HG02798 (cell line): Measurements from ENCODE around the gene ARHGAP27.

Experiments
- ATAC-seq: cut with Tn5 transposase; IDR thresholded peaks from one replicate; pipeline ENCODE4 v1.9.1; 2021; ENCODE audit warnings: mild to moderate bottlenecking; ENCODE audit not compliant: unreplicated experiment, poor library complexity

Gene ARHGAP27

DNA sequence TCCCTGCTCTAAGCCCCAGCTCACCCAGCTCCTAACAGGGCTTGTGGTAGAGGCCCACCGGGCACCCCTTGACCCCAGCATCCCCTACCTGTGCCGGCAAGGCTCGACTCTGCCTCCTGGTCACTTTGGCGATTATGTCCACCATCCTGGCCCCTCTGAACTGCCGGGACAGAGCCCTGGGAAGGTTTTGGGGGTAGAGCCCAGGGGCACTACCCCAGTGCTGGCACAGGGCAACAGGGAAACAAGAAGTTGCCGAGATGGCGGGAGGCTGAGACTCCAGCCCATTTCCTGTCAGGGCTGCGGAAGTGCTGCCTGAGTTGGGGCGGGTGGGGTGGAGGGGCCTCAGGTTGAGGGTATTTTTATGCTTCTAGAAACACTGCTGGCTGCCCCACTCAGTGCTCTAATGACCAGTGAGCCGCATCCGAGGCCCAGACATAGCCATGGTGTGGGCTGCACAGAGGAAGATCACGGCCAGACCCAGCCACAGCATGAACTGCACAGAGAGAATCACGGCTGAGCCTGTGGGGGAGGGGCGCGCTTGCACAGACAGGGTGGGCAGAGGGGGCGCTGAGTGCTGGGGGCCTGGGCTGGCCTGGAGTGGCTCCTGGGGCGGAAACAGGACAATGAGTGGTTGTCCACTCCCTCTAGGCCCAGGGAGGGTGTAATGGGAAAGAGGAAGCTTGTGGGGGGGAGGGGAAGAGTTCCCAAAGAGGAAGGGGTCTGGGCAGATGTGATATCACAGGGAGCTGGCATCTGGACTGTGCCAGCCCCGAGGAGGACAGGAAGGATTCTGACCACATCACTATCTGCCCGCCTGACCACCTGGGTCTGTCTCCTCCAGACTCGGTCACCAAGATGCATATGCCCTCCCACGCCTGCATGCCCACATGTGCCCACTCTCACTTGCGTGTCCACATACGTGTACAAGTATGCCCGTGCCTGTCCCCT lies 22.3 kb downstream of the ARHGAP27 start:
- peak; percentile 38 for ATAC-seq

GRCh38 chr17:45409659-45410076 lies 23.0 kb downstream of the ARHGAP27 start:
- ATAC-seq, result no peak

DNA sequence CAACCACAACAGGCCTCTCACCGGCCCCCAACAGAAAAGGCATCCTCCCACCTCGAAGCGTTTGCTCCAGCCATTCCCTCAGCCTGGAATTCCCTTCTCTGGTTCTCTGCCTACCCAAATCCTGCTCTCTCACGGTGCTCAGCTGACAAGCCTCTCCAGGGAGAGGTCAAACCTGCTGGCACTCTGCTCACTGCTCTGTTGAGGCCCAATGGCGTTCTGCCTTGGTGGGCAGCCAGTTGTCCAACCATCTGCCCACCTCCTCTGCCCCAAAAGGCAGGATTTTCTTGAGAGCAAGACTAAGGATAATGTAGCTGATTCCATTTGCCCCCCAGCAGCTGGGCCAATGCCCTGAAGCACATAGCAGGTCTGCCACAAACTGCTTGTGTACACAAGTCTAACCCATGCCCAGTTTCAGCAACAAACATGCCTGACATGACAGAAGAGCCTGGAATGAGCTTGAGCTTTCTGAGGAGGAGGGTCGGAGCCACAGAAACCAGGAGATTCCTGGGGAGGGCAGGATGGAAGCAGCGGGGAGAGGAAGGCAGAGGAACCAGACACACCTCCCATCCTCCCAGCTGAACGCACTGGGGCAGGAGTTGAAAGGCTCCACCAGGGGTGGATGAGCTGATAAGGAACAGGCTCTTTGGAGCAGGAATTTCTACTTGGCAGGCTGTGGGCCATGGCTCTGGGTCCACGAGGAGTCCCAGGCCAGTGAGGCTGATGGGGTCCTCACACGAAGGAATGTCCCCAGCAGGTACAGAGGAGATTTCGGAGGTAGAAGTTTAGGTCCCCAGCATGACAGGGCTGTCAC lies 23.9 kb downstream of the ARHGAP27 start:
- no peak for ATAC-seq

DNA sequence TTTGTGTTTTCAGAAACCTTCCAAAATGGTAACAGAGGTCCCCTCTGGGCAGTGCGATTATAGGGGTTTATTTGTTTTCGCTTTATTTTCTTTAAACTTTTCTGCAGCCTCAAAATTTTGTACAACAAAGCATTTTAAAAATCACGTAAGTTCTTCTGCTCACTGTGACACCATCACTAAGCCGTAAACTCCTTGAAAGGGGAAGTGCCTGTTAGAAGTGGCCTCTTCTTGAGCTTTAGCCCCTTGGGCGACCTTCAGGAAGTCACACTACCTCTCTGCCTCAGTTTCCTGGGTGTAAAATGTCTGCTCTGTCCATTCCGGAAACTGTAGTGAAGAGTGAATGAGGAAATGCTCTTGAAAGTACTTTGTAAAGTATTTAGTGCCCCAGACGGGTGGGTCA lies 26.6 kb downstream of the ARHGAP27 start:
- ATAC-seq, result no peak

- ATAC-seq, result no peak
Measured at GRCh38 chr17:45405250-45406086, 27.2 kb downstream of the ARHGAP27 start.

- no peak for ATAC-seq
Measured at GRCh38 chr17:45404870-45405249, 27.8 kb downstream of the ARHGAP27 start.

DNA sequence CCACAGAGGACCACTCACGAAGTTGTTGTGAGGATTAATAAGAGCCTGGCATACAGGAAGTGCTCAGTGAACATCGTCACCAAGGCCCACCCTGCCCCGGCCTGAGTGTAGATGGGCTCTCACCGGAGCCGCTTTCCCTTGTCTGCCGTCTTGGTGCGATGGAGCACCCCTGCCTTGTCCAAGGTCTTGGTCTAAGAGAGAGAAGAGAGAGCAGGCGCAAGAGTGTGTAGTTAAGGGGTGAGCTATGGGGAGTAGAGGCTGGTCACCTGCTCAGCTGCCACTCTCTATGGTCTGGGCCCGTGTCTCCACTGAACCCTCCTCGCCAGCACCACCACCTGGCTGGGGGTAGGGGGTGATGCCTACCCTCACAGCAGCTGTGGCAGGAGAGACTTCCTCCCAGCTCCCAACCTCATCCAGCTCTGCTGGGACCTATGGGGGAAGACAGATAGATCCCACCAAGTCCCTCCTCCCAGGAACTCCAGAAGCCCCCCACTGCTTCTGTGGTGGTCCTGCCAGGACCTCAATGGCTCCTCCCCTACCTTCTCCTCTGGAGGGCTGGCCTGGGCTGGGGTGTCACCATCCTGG lies 28.7 kb downstream of the ARHGAP27 start:
- ATAC-seq, result no peak

- ATAC-seq, result no peak
Measured at GRCh38 chr17:45402916-45403315, 29.8 kb downstream of the ARHGAP27 start.

GRCh38 chr17:45398800-45399199 lies 33.9 kb downstream of the ARHGAP27 start:
- no peak for ATAC-seq

DNA sequence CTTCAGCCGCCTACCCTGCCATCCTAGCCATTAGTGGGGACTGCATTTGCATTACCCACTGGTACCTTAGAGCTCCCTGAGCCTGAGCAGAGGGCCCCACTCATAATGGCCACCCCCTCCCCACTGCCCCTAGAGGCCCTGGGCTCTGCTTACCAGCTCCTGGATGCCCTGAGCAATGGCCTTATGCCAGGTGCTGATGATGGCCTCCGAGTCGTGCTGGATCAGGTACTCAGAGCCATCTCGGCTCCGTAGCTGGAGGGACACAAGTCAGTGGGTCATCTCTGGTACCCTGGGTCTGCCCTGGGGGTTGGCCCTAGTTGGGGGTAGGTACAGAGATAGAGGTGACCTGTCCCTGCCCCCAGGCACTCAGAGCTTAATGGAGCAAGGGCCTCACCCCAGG lies 34.9 kb downstream of the ARHGAP27 start:
- no peak for ATAC-seq

DNA sequence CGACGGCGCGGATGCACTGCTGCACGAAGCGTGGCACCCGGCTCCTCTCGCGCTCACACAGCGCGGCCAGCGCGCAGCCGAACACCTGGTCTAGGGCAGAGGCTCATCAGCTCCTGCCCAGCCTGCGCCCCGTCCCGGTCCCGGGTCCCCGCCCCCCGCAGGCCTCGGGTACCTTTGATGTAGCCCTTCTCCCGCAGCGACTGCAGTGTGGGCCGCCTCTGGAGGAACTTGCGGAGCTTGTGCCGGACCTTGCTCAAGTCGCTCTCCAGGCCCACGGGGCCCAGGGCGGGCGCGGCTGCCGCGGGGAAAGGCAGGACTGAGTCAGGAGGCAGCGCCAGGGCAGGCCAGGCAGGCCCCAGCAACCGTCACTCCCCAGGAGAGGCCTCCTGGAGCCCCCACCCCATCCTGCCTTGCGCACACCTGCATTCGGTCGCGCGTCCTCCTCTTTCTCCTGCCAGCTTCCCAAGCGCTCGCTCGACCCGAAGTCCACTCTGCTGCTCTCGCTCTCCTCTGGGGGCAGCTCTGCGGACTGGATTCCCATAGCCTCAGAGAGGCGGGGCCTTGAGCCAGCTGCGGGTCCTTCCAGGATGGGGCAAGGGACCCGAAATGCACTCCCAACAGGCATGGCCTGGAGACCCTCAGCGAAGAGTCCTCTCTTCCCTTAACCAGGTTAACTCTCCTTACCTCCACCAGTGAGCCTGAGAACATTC lies 36.0 kb downstream of the ARHGAP27 start:
- no peak for ATAC-seq

DNA sequence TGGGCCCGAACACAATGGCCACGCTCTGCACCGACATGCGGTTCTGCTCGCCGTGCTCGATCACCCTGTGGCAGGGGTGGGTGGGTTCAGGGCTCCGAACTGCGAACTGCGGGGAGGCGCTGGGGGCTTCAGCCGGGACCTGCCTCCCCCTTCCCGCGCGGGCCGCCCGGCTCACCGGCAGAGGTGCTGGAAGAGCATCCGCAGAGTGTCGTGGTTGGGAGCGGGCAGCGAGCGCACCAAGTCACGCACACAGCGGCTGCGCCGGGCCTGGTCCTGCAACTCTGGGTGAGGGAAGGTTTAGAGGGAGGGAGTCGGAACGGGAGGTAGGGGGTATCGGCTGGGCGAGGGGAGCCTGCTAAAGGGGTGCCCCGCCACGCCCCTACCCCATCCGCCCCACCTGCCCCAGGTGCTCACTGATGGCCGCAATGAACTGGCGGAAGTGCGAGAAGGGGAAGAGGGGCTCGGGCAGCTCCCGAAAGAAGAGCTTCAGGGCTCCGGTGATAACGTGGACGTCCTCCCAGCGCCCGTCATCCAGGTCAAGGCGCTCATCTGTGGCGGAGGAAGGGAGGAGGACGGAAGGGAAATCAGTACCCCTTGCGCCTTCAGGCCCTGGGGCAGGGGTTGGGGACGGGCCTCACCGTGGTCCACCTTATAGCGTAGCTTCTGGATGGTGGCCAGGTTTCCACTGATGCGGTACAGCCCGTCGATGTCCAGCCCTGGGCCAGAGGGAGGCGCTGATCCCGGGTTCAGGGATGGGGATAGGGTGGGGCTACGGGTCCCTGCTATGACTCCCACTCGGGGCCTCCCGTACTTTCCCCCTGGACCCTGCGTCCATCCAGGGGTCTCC lies 36.9 kb downstream of the ARHGAP27 start:
- no peak for ATAC-seq

DNA sequence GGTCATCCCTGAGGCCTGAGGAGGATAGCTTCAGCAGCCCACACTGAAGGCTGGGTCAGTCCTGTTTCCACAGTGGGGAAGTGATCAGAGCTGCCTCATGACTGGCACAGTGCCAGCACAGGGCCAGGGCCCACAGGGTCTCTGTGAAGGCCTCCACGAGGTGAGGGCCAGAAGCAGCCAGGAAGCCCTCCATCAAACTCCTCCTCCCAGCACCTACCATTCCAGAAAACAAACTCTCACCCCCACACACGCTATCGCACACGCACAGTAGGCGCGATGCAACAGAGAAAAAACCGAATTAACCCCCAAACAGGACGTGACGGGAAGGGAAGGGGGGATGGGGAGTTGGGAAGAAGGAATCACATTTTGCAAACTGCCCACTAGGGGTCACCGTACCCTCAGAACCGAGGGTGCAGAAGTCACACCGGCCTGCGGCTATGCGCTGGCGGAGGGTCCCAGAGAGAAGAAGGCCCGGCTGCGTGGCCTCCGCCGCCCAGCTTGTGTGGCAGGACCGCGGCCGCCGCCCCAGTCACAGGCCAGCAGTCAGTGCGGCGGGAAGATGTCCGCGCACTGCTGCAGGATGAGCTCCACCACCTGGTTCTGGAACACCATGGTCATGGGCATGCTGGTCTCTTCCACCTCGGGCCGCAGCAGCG lies 37.6 kb downstream of the ARHGAP27 start:
- ATAC-seq, result no peak

DNA sequence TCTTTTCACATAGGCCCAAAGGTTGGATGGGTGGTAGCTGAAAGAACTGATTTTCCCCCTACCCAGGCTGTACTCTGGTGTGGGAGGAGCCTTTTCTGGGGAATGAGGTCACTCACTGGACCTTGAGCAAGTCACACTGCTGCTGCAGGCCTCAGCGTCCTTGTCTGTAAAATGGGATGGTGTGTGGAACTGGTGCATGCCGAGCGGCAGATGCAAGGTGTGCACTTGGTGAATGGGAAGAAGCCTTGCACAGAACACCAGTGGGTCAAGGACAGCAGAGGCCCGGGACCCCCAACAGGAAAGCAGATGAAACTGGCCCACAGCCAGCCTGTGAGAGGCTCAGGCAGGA lies 38.1 kb downstream of the ARHGAP27 start:
- ATAC-seq, result no peak

GRCh38 chr17:45394091-45394490 lies 38.6 kb downstream of the ARHGAP27 start:
- ATAC-seq, result no peak

DNA sequence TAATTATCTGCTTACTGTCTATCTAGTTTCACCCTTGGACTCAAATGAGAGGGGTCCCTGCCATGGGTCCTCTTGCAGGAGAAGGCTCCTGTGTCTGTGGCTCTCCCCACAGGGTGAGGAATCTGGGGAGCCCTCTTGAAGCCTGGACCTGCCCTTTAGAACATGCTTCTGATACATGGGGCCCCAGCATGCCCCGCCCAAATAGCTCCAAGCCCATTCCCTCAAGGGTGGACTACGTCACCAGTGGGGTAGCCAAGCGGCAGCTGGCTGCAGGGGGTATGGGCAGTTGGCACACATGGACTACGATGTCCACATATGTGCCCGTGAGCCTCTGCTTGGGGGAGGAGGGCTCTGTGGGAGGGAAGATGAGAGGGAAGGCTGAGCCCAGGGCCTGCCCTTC lies 39.3 kb downstream of the ARHGAP27 start:
- ATAC-seq, result no peak

- no peak for ATAC-seq
Measured at GRCh38 chr17:45391918-45392317, 40.8 kb downstream of the ARHGAP27 start.

DNA sequence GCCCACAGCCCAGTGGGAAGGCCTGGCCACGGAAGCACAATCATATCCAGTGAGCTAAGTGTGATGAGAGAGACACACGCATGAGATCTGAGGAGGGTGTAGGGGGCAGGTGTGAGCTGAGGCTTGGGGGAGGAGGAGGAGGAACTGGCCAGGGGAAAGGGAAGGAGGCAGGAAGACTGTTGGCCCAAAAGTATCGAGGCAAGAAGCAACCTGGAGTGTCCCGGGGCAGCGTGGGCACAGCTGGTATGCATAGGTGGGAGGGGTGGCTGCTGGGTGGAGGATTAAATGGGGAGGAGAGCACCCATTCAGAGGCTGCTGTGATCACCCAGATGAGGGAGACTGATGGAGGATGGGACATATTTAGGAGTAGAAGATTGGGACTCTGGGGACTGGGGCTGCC lies 41.4 kb downstream of the ARHGAP27 start:
- no peak for ATAC-seq
